ENCODE results near the gene CD99.
"Not testable (repeated sequence)": the region's sequence is repeated elsewhere in the genome, so short reads cannot be mapped to it uniquely, and the experiment has no call there.

Gene CD99

GRCh38 chrX:2764766-2765548 lies 73.9 kb downstream of the CD99 start:
- DNase-seq; intact Hi-C loops (cut with DNase I): not testable (repeated sequence)

DNA sequence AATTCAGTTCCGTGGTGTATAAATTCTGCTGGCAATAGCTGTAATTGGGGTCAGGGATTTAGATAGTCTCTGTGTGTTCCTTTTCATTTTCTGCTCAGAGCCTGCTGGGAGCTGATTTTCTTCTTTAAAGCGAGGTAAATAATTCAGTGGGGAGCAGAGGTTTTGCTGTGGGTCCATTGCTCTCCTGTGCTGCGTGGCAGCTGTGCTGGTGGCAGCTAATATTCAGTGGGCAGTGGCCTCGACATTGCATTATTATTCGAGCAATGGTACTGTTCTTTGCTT lies 74.4 kb downstream of the CD99 start:
- DNase-seq: no peak
- intact Hi-C loops (cut with DNase I): no loop called here

GRCh38 chrX:2766906-2767305 lies 75.8 kb downstream of the CD99 start:
- no peak for DNase-seq
- intact Hi-C loops (cut with DNase I): no loop called here

DNA sequence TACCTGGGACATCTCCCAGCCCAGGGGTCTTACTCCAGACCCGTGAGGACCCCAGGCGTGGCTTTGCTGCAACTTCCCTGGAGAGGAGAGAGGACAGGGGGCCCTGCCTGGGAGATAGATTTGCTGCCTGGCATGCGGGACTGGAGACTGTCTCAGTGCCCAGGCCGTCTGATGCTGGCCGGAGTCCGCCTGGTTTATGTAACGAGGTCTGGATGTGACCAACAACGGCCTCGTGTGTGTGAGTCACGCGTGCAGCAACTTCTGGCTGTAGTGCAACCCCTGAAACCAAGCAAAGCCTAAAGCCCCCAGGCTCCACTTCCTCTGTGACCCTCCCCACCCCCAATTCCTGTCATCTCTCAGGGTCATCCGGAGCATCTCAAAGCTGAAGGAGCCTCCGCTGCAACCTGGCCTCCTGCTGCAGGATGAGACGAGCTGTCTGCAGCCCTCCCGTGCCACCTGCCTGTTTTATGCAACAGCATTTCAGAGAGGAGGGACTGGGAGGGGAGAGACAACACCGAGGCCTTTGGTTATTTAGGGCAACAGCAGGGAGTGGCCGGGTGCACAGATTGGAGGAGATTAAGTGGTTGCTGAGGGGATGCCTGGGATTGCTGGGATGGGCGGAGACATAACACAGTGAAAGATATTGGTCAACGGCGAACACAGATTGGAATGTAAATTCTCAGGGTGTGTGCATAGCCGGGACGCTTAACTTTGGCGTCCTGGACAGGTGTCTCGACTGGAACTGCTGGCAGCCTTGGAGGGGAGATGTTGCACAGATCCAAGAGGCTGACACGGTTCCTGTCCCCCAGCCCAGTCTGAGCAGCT lies 76.7 kb downstream of the CD99 start:
- no peak for DNase-seq
- intact Hi-C loops (cut with DNase I): no loop called here

- no peak for DNase-seq
Observed at GRCh38 chrX:2769615-2770014, 78.5 kb downstream of the CD99 start.

GRCh38 chrX:2773166-2774055 lies 82.3 kb downstream of the CD99 start:
- intact Hi-C loops (cut with DNase I): not testable (repeated sequence)

More at GRCh38 chrX:2769615-2770014, 78.5 kb downstream of the CD99 start:
- intact Hi-C loops (cut with DNase I): no loop called here

GRCh38 chrX:2774057-2774456 lies 83.0 kb downstream of the CD99 start:
- no peak for DNase-seq
- intact Hi-C loops (cut with DNase I): no loop called here

More at GRCh38 chrX:2773166-2774055, 82.3 kb downstream of the CD99 start:
- not testable (repeated sequence) for DNase-seq

- intact Hi-C loops (cut with DNase I): no loop called here
- no peak for DNase-seq
Observed at GRCh38 chrX:2774776-2775175, 83.7 kb downstream of the CD99 start.

GRCh38 chrX:2780472-2781225 lies 89.6 kb downstream of the CD99 start:
- DNase-seq; intact Hi-C loops (cut with DNase I): not testable (repeated sequence)

GRCh38 chrX:2781226-2781571 lies 90.1 kb downstream of the CD99 start:
- intact Hi-C loops (cut with DNase I): no loop called here
- DNase-seq: no peak

DNA sequence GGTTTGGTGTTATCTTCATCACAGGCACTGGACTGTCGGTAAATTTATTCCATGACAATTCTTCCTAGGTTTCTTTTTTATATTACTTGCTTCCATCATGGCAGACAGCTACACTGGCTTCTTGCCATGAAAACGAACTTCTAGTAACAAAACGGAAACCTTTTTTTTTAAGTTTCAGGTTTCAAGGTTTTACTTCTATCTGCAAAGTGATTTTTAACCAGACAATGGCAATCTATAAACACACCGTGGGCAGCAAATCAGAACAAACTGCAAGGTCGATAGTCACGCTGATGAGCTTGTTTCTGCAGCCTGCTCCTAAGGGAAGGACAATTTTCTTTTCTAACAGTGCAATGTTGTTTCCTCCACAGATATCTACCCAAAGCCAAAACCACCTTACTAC lies 90.6 kb downstream of the CD99 start:
- intact Hi-C loops (cut with DNase I): no loop called here
- DNase-seq: no peak

DNA sequence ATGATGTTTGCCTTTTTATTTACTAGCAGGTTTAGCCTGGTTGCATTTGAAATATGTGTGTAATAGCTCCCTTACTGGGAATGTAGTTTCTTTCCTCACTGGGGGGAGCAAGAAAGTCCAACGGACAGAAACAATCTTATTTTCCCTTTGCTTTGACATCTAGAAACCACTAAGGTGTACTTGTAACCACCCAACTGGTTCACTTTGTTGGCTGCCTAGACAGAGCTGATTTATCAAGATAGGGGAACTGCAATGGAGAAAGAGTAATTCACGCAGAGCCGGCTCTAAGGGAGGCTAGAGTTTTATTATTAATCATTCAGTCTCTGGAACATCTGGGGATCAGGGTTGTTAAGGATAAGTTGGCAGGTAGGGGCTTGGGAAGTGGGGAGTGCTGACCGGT lies 91.1 kb downstream of the CD99 start:
- intact Hi-C loops (cut with DNase I): no loop called here
- no peak for DNase-seq

- DNase-seq: no peak
Observed at GRCh38 chrX:2782778-2783177, 91.7 kb downstream of the CD99 start.

GRCh38 chrX:2784026-2784425 lies 92.9 kb downstream of the CD99 start:
- no peak for DNase-seq
- intact Hi-C loops (cut with DNase I): no loop called here

More at GRCh38 chrX:2782778-2783177, 91.7 kb downstream of the CD99 start:
- intact Hi-C loops (cut with DNase I): no loop called here

- no peak for DNase-seq
- intact Hi-C loops (cut with DNase I): no loop called here
Observed at GRCh38 chrX:2785538-2785937, 94.4 kb downstream of the CD99 start.

DNA sequence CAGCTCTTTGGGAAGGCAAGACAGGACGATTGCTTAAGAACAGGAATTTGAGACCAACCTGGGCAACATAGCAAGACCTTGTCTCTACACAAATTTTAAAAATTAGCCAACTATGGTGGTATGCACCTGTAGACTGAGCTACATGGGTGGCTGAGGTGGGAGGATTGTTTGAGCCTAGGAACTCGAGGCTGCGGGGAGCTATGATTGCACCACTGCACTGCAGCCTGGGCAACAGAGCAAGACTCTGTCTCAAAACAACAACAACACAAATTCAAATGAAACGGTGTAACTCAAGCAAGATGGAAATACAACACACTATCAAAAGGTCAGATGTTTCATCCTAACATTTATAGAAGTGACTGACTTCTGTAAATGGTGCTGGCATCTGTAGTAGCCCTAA lies 97.9 kb downstream of the CD99 start:
- intact Hi-C loops (cut with DNase I): no loop called here
- DNase-seq: no peak

DNA sequence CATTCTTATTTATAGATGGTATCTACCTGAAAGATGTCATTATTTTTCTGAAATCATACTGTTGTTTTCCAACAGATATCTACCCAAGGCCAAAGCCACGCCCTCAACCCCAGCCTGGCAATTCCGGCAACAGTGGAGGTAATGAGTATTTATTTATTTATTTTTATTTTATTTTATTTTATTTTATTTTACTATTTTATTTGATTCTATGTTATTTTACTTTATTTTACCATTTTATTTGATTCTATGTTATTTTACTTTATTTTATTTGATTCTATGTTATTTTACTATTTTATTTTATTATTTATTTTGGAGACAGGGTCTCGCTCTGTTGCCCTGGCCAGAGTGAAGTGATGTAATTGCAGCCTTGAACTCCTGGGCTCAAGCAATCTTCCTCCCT lies 98.5 kb downstream of the CD99 start:
- intact Hi-C loops (cut with DNase I): no loop called here
- no peak for DNase-seq

All from posterior cingulate gyrus (tissue), 11 donors.